Erythroblast (primary cell): ENCODE data around the gene CRACR2B.

Experiments used
- GATA1 ChIP-seq: IDR thresholded peaks from 2 replicates; pipeline ENCODE4 v1.6.1; 2011; ENCODE audit warnings: low read depth, mild to moderate bottlenecking, control low read depth, low read length, moderate library complexity
- POLR2A ChIP-seq: IDR thresholded peaks from 2 replicates; pipeline ENCODE4 v1.6.1; 2011; ENCODE audit warnings: mild to moderate bottlenecking, low read length

DNA sequence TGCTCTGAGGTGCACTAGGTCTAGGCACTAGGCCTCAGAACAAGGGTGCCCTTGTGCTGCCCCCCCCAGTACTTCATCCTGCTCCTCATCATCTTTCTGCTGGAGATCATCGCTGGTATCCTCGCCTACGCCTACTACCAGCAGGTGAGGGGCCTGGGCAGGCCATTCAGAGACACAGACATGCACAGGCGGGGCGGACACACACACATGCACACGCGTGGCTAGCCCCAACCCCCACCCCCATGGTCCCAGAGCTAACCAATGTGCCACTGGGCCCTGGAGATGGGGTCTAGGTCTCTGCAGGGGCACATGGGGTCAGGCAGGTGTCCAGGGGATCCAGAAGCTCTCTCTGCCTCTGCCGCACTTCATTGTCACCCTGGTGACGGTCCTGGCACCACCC is 9.0 kb downstream of the CRACR2B start:
- TF ChIP-seq POLR2A: no peak
- TF ChIP-seq GATA1: no peak
